ENCODE data around the gene TBC1D9B. TPM values are rescaled to one million over a fixed set of nuclear protein-coding genes. Genes with fewer than 3 reads are reported as not detected.

TBC1D9B gene
- total RNA-seq (ENCODE audit: insufficient read depth, low replicate concordance), result 71.0 TPM

DNA sequence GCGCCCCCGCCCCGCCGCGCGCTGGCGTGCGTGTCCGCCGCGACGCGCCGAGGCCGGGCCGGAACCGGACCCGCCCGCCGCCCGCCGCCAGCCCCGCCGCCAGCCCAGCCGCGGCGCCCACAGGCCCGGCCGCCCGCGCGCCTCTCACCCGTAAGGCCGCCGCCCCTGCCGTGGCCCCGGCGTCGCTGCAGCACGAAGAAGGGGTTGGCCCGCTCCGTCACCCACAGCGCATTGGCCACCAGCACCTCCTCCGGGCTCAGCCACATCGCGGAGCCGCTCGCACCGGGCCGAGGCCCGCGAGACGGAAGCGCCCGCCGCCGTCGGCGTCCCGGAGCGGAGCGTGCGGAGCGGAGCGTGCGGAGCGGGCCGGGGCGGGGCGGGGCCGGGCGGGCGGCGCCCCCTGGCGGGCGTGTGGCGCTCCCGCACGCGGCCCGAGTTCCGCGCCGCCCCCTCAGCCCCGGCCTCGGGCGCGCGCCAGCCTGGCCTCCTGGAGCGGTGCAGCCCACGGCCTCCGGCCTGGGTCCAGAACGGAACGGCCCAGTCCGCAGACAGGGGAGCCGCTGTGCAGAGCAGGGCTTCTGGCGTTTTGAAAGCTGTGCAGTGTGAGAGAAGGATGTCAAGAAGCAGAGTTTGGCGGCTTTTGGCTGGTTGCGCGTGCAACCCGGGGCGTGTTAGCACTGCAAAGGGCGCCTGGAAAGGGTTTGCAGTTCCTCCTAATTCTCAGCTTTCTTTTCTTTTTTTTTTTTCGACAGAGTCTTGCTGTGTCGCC lies at the start of gene TBC1D9B:
Gene TBC1D9B (minus strand): TSS at position 342 of the 769 bp plus-strand sequence. CDS start 76 bp downstream, at position 266.
- peak; percentile 74 for DNase-seq (ENCODE audit: low spot score)

DNA sequence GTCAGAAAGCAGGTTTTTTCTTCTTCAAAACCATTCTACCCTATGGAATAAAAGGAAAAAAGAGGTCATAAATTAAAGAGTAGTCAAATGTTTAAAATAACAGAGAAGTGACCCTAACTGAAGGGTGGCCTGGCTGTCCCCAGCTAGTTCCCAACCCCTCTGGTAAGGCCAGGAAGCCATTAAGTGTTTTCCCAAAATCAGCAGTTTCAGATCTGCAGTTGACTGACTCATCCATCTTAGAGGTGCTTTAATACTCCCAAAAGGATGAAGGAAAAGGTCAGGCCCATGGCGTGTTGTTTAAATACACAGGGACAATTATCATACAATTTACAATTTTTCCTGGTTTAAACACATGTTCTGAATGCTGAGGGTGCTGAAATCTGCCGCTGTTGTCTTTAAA lies 47.9 kb upstream of the TBC1D9B start:
- DNase-seq (ENCODE audit: low spot score), result no peak

- DNase-seq (ENCODE audit: low spot score), result no peak
Observed at GRCh38 chr5:179955062-179955461, 47.4 kb upstream of the TBC1D9B start.

GRCh38 chr5:179954434-179954833 lies 46.7 kb upstream of the TBC1D9B start:
- DNase-seq (ENCODE audit: low spot score), result no peak

DNA sequence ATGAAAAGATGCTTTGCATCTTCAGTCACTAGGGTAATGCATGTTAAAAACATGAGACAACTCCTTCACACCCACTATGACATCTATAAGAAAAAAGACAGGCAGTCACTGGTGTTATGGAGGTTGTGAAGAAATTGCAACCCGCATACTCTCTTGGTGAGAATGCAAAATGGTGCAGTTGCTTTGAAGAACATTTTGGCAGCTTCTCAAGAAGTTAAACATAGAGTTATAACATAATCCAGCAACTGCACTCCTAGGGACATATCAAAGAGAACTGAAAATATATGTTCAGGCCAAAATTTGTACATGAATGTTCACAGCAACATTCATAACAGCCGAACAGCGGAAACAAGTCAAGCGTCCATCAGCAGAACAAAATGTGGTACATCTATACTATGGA lies 46.3 kb upstream of the TBC1D9B start:
- peak; percentile 30 for DNase-seq (ENCODE audit: low spot score)

- no peak for DNase-seq (ENCODE audit: low spot score)
Observed at GRCh38 chr5:179936976-179937681, 29.4 kb upstream of the TBC1D9B start.

GRCh38 chr5:179930788-179931473 lies 23.2 kb upstream of the TBC1D9B start:
- no peak for DNase-seq (ENCODE audit: low spot score)

DNA sequence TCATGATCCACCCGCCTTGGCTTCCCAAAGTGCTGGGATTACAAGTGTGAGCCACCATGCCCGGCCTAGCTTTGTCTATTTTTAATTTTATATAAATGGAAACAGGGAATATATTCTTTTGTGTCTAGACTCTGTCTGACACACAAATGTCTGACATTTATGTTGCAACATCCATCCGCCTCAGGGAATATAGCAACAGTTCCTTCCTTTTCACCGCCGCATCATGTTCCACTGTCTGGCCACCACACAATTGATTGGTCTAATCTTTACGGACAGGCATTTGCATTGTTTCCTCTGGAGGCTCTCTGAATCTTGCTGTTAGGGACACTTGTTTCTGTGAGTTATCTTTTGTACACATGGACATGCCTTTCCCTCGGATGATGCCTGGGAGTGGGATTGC lies 20.1 kb upstream of the TBC1D9B start:
- no peak for DNase-seq (ENCODE audit: low spot score)

DNA sequence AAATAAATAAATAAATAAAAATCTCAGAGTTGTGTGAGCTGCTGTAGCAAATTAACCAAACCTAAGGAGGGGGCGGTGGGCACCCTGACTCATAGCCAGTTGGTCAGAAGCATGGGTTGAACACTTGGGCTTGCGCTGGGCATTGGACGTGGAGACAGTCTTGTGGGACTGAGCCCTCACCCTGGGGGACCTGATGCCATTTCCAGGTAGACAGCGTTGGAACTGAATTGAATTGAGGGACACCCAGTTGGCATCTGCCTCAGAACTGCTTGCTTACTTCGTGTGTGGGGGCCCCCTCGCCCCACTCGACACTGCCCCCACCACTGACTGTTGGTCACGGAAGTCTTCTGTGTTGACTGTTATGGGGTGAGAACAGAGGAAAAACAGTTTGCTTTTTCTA lies 19.0 kb upstream of the TBC1D9B start:
- no peak for DNase-seq (ENCODE audit: low spot score)

DNA sequence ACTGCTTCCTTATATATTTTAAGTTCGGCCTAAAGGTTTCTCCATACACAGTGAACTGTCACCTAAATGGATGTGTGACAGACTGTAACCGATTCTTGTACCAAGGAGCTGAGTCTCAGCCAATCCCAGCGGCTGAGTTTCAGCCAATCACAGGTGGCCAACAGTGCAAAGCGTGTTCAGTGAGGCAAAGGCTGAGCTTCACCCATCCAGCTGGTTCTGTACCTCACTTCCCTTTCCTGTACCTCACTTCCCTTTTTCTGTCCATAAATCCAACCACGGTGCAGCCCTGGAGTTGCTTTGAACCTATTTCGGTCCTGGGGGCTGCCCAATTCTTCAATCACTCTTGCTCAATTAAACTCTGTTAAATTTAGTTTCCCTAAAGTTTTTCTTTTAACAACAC lies 15.7 kb upstream of the TBC1D9B start:
- no peak for DNase-seq (ENCODE audit: low spot score)

- DNase-seq (ENCODE audit: low spot score), result no peak
Observed at GRCh38 chr5:179920175-179920574, 12.5 kb upstream of the TBC1D9B start.

DNA sequence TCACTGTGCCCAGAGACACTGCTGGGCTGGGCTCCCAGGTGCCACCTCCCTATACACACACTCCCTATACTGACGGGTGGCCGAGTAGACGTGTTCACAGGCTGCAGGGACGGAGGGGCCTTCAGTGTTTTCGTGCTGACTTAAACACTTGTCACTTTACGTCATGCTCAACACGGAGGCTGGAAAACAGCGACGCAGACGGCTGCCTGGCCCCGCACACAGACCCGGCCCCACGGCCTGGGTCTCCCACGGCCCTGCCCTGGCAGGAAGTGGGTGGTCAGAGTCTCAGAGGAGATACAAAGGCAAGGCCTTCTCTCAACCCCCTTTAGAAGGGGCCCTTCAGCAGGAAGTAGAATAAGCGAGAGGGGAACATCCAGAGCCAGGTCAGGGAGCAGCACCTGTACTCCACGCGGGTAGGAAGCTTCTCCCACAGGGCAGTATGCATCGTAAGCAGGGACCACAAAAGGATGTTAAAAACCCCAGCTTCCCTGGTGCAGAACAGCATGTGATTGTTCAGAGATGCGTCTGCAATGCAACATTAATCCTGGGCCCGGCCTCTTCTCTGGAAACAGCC lies 11.9 kb upstream of the TBC1D9B start:
- DNase-seq (ENCODE audit: low spot score), result no peak

- DNase-seq (ENCODE audit: low spot score), result no peak
Observed at GRCh38 chr5:179918742-179919486, 11.2 kb upstream of the TBC1D9B start.

DNA sequence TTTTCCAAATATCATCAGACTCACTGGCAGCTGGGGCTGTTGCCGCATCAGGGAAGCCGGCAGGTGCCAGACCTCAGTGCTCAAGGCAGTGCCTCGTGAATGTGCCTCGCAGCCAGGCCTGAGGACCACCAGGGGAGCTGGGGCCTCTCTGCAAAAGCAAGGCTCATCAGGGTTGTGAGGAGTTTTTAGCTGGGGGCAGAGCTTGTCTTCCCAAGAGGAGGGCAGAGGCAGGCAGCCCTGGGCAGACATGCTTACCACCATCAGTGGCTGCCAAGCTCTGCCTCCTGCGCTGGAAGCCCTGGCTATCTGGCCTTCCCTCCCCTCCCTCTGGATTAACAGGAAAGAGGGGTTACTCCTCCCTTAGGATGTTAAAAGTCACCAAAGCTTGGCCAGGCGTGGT lies 8.8 kb upstream of the TBC1D9B start:
- DNase-seq (ENCODE audit: low spot score), result no peak

GRCh38 chr5:179915406-179915935 lies 7.8 kb upstream of the TBC1D9B start:
- DNase-seq (ENCODE audit: low spot score), result no peak

- DNase-seq (ENCODE audit: low spot score), result peak; percentile 15
Observed at GRCh38 chr5:179914032-179914755, 6.5 kb upstream of the TBC1D9B start.

DNA sequence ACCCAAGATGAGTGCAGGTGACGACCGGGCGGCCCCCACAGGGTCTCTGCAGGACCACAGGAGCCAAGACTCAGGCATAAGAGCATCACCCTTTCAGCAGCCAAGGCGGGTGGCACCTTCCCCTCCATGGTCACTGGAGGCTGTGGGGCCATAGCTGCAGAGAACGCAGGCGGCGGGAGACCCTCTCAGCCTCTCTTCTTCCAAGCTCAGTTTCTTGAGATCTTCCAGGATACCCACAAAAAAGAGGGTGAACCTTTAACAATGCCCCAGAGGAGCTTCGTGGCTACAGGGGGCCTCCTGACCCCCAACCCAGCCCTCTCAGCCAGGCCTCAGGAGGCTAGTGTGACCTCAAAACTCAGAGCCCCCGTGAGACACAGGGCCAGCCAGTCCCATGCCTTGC lies 5.8 kb upstream of the TBC1D9B start:
- DNase-seq (ENCODE audit: low spot score), result no peak

DNA sequence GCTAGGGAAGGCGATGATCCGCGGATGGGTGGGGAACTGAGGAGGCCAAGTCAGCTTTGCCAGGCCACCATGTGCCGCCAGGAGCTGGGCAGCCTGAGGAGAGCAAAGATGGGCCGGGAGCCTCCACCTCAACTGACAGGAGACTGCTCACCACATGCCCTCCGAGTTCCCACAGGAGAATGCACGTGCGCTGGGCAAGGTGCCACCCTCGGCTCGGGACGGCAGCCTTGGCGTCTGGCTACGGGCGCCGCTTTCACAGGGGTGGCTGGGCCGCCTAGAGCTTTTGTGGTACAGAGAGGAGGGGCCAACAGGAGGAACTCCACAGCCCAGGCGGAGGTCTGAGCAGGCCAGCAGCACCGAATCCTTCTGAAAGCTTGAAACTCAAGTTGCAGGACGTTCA lies 5.3 kb upstream of the TBC1D9B start:
- DNase-seq (ENCODE audit: low spot score), result no peak

GRCh38 chr5:179912386-179912785 lies 4.7 kb upstream of the TBC1D9B start:
- no peak for DNase-seq (ENCODE audit: low spot score)

- DNase-seq (ENCODE audit: low spot score), result no peak
Observed at GRCh38 chr5:179909224-179909623, 1.5 kb upstream of the TBC1D9B start.

Data from umbilical cord (tissue), 2 donors.